ENCODE results near the gene LGALS1. TPM values are rescaled to one million over a fixed set of nuclear protein-coding genes. Genes with fewer than 3 reads are reported as not detected.
A peak's percentile ranks its signal among the peaks of the same experiment; 100 is the strongest.
"Not testable (repeated sequence)": the region's sequence is repeated elsewhere in the genome, so short reads cannot be mapped to it uniquely, and the experiment has no call there.

LGALS1 gene
- total RNA-seq, 2 experiments from 2014 or later: 1,140 to 1,273 TPM

GRCh38 chr22:37701141-37701786 lies 25.8 kb downstream of the LGALS1 start:
- Mint-ChIP-seq H3K27ac (no peak overlapping the region), H3K4me3 (no peak overlapping the region)
- POLR2A ChIA-PET: no interaction called here

GRCh38 chr22:37703906-37704305 lies 28.5 kb downstream of the LGALS1 start:
- Mint-ChIP-seq H3K4me1 (no peaks in the 10 kb centered on the region), H3K27me3 (no peaks in the 10 kb centered on the region), H3K27ac (no peak overlapping the region), H3K4me3 (no peak overlapping the region), H3K9me3 (no peaks in the 10 kb centered on the region), H3K36me3 (ENCODE audit: low read depth) (no peaks in the 10 kb centered on the region)
- POLR2A ChIA-PET: no interaction called here
- CTCF ChIA-PET: interaction anchor here (1.0 to 1.6 kb wide), 2 partner anchors 11 to 66 kb away, joined by 3 read pairs; no protein-coding TSS in a partner anchor
- no peak for DNase-seq

More at GRCh38 chr22:37701141-37701786, 25.8 kb downstream of the LGALS1 start:
- peaks cover 8% of the 10 kb centered on the region for H3K4me1 Mint-ChIP-seq
- CTCF ChIA-PET: interaction anchor here (1.0 kb wide), 1 partner anchor 20 kb away, joined by 4 read pairs; no protein-coding TSS in a partner anchor
- no peaks in the 10 kb centered on the region for H3K9me3 Mint-ChIP-seq
- no peaks in the 10 kb centered on the region for H3K27me3 Mint-ChIP-seq
- H3K36me3 Mint-ChIP-seq (ENCODE audit: low read depth): no peaks in the 10 kb centered on the region
- DNase-seq: no peak

GRCh38 chr22:37704645-37705044 lies 29.2 kb downstream of the LGALS1 start:
- CTCF ChIA-PET: interaction anchor here (1.5 to 1.6 kb wide), 2 partner anchors 67 to 112 kb away, joined by 3 to 4 read pairs; no protein-coding TSS in a partner anchor
- POLR2A ChIA-PET: no interaction called here
- H3K27ac Mint-ChIP-seq: peak overlapping the region; percentile 11
- H3K9me3 Mint-ChIP-seq: no peaks in the 10 kb centered on the region
- no peaks in the 10 kb centered on the region for H3K27me3 Mint-ChIP-seq
- no peaks in the 10 kb centered on the region for H3K36me3 Mint-ChIP-seq (ENCODE audit: low read depth)
- H3K4me1 Mint-ChIP-seq: no peaks in the 10 kb centered on the region
- no peak overlapping the region for H3K4me3 Mint-ChIP-seq
- DNase-seq: no peak

DNA sequence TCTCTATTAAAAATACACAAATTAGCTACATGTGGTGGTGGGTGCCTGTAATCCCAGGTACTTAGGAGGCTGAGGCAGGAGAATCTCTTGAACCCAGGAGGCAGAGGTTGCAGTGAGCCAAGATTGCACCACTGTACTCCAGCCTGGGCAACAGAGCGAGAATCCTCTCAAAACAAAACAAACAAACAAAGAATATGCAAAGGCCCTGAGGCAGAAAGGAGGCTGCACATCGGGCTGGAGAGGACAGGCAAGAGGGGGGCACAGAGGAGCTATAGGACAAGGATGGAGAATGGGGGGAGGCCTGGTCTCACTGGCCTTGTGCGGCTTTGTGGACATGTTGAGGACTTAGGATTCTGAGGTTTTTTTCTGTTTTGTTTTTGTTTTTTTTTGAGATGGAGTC lies 29.8 kb downstream of the LGALS1 start:
- H3K4me1 Mint-ChIP-seq: no peaks in the 10 kb centered on the region
- H3K9me3 Mint-ChIP-seq: no peaks in the 10 kb centered on the region
- POLR2A ChIA-PET: no interaction called here
- no peaks in the 10 kb centered on the region for H3K36me3 Mint-ChIP-seq (ENCODE audit: low read depth)
- CTCF ChIA-PET: interaction anchor here (1.5 to 1.6 kb wide), 2 partner anchors 68 to 113 kb away, joined by 3 to 4 read pairs; no protein-coding TSS in a partner anchor
- DNase-seq: no peak
- no peak overlapping the region for H3K27ac Mint-ChIP-seq
- no peak overlapping the region for H3K4me3 Mint-ChIP-seq
- no peaks in the 10 kb centered on the region for H3K27me3 Mint-ChIP-seq

GRCh38 chr22:37708580-37709444 lies 33.4 kb downstream of the LGALS1 start:
- H3K4me1 Mint-ChIP-seq: no peaks in the 10 kb centered on the region
- no peak overlapping the region for H3K4me3 Mint-ChIP-seq
- no peak for DNase-seq
- H3K36me3 Mint-ChIP-seq (ENCODE audit: low read depth): no peaks in the 10 kb centered on the region
- H3K27me3 Mint-ChIP-seq: no peaks in the 10 kb centered on the region
- ChIA-PET CTCF (no interaction called here), POLR2A (no interaction called here)
- H3K27ac Mint-ChIP-seq: no peak overlapping the region
- H3K9me3 Mint-ChIP-seq: no peaks in the 10 kb centered on the region

DNA sequence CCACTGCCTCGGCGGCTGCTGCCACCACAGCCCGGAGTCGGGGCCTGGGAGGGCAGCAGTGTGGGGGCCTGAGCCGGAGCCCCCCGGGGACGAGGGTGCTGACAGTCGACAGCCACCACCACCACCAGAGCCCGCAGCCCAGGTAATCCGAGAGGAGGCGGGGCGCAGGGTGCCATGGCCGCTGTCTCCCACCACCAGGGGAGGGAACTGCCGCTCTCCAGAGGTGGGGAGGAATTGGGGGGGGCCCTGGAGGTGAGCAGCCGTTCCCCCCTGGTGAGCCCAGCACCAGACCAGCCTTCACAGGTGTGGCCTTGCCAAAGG lies 34.0 kb downstream of the LGALS1 start:
- ChIA-PET CTCF (no interaction called here), POLR2A (no interaction called here)
- Mint-ChIP-seq H3K4me1 (no peaks in the 10 kb centered on the region), H3K36me3 (ENCODE audit: low read depth) (no peaks in the 10 kb centered on the region), H3K9me3 (no peaks in the 10 kb centered on the region), H3K27ac (no peak overlapping the region), H3K27me3 (no peaks in the 10 kb centered on the region), H3K4me3 (no peak overlapping the region)
- no peak for DNase-seq

- DNase-seq: no peak
- Mint-ChIP-seq H3K36me3 (ENCODE audit: low read depth) (no peaks in the 10 kb centered on the region), H3K4me3 (no peak overlapping the region), H3K27ac (peak overlapping the region; percentile 64), H3K9me3 (no peaks in the 10 kb centered on the region), H3K27me3 (no peaks in the 10 kb centered on the region), H3K4me1 (no peaks in the 10 kb centered on the region)
- CTCF ChIA-PET: no interaction called here
- POLR2A ChIA-PET: no interaction called here
Measured at GRCh38 chr22:37710675-37711074, 35.2 kb downstream of the LGALS1 start.

- Mint-ChIP-seq H3K27me3 (no peaks in the 10 kb centered on the region), H3K4me1 (no peaks in the 10 kb centered on the region), H3K36me3 (ENCODE audit: low read depth) (no peaks in the 10 kb centered on the region), H3K9me3 (no peaks in the 10 kb centered on the region), H3K4me3 (no peak overlapping the region), H3K27ac (no peak overlapping the region)
- ChIA-PET CTCF (interaction anchor here (0.6 to 0.7 kb wide), 4 partner anchors 16 to 683 kb away, joined by 3 to 6 read pairs (median 3); no protein-coding TSS in a partner anchor), POLR2A (no interaction called here)
- DNase-seq: no peak
Measured at GRCh38 chr22:37711490-37711889, 36.1 kb downstream of the LGALS1 start.

DNA sequence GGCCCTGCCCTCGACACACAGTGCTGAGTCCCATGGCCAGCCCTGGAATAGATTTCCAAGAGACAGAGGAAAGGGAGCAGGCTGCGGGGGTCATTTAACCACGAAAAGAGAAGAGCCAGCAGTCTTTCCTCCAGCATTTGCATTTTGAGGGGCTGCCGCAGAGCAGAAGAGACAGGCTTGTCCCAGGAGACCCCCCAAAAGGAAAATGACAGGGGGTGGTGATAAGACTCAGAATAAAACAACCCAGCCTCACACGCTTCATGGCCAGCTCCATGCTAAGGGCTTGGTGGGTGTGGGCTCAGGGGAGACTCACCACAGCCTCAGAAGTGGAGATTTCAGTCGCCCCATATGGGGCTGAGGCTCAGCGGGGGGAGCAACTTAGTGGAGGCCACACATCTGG lies 38.3 kb downstream of the LGALS1 start:
- H3K27ac Mint-ChIP-seq: no peak overlapping the region
- ChIA-PET CTCF (no interaction called here), POLR2A (no interaction called here)
- no peak overlapping the region for H3K4me3 Mint-ChIP-seq
- H3K9me3 Mint-ChIP-seq: no peaks in the 10 kb centered on the region
- no peaks in the 10 kb centered on the region for H3K36me3 Mint-ChIP-seq (ENCODE audit: low read depth)
- no peaks in the 10 kb centered on the region for H3K4me1 Mint-ChIP-seq
- H3K27me3 Mint-ChIP-seq: no peaks in the 10 kb centered on the region
- no peak for DNase-seq

GRCh38 chr22:37714634-37715033 lies 39.2 kb downstream of the LGALS1 start:
- no peak for DNase-seq
- no peak overlapping the region for H3K4me3 Mint-ChIP-seq
- H3K27ac Mint-ChIP-seq: no peak overlapping the region
- no peaks in the 10 kb centered on the region for H3K36me3 Mint-ChIP-seq (ENCODE audit: low read depth)
- ChIA-PET POLR2A (no interaction called here), CTCF (interaction anchor here (0.6 to 1.3 kb wide), 2 partner anchors 11 to 108 kb away, joined by 3 read pairs; no protein-coding TSS in a partner anchor)
- no peaks in the 10 kb centered on the region for H3K27me3 Mint-ChIP-seq
- no peaks in the 10 kb centered on the region for H3K4me1 Mint-ChIP-seq
- no peaks in the 10 kb centered on the region for H3K9me3 Mint-ChIP-seq

GRCh38 chr22:37715760-37716159 lies 40.3 kb downstream of the LGALS1 start:
- H3K36me3 Mint-ChIP-seq (ENCODE audit: low read depth): no peaks in the 10 kb centered on the region
- H3K27me3 Mint-ChIP-seq: no peaks in the 10 kb centered on the region
- H3K4me3 Mint-ChIP-seq: no peak overlapping the region
- H3K27ac Mint-ChIP-seq: no peak overlapping the region
- ChIA-PET CTCF (no interaction called here), POLR2A (no interaction called here)
- H3K4me1 Mint-ChIP-seq: no peaks in the 10 kb centered on the region
- no peak for DNase-seq
- H3K9me3 Mint-ChIP-seq: no peaks in the 10 kb centered on the region

DNA sequence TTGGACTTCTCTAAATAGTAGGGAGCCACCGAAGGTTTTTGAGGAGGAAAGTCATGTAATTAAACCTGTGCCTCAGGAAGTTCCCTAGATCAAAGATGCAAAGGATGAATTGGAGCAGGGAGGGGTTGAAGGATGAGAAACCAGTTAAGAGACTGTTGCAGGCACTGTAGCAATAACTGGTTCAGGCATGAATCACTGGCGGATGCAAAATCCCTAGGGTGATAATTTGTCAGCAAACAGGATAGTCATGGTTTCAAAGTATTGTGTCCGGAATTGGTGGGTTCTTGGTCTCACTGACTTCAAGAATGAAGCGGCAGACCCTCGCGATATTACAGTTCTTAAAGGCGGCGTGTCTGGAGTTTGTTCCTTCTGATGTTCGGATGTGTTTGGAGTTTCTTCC lies 41.3 kb downstream of the LGALS1 start:
- POLR2A ChIA-PET: no interaction called here
- H3K36me3 Mint-ChIP-seq (ENCODE audit: low read depth): no peaks in the 10 kb centered on the region
- H3K4me1 Mint-ChIP-seq: no peaks in the 10 kb centered on the region
- H3K4me3 Mint-ChIP-seq: no peak overlapping the region
- no peak overlapping the region for H3K27ac Mint-ChIP-seq
- H3K27me3 Mint-ChIP-seq: no peaks in the 10 kb centered on the region
- DNase-seq: no peak
- CTCF ChIA-PET: no interaction called here
- H3K9me3 Mint-ChIP-seq: no peaks in the 10 kb centered on the region

- CTCF ChIA-PET; H3K36me3 Mint-ChIP-seq (ENCODE audit: low read depth); H3K27me3 Mint-ChIP-seq: not testable (repeated sequence)
Measured at GRCh38 chr22:37717235-37717634, 41.8 kb downstream of the LGALS1 start.

More at GRCh38 chr22:37717235-37717634, 41.8 kb downstream of the LGALS1 start:
- H3K4me1 Mint-ChIP-seq, POLR2A ChIA-PET, H3K27ac Mint-ChIP-seq, H3K4me3 Mint-ChIP-seq, DNase-seq, H3K9me3 Mint-ChIP-seq: not testable (repeated sequence)
